H1 (cell line): ENCODE data around the gene TRUB1. TPM values are rescaled to one million over a fixed set of nuclear protein-coding genes. Genes with fewer than 3 reads are reported as not detected.
A peak's percentile ranks its signal among the peaks of the same experiment; 100 is the strongest.

Source experiments
- ASH2L ChIP-seq: fragments of 200-600, 300-600 bp; sonication (generic); IDR thresholded peaks from one replicate; pipeline ENCODE4 v1.7.1; 2017; ENCODE audit warnings: low read length
- ATF3 ChIP-seq: IDR thresholded peaks from 2 replicates; pipeline ENCODE4 v1.6.1; 2011; ENCODE audit warnings: low read depth, mild to moderate bottlenecking, low read length; ENCODE audit not compliant: insufficient read depth
- BCL11A ChIP-seq, 2 experiments: IDR thresholded peaks; one replicate each; pipeline ENCODE4 v1.6.1; 2011; ENCODE audit warnings: low read depth in 2 of 2, low read length in 2 of 2, mild to moderate bottlenecking in 2 of 2
- BRCA1 ChIP-seq: IDR thresholded peaks from 2 replicates; pipeline ENCODE4 v1.6.1; 2012; ENCODE audit warnings: low read depth, low read length, improper control_type of control experiment
- CBX8 ChIP-seq: fragments of 300-800, 300-1000 bp; sonication (generic); IDR thresholded peaks from 2 replicates; pipeline ENCODE4 v1.7.1; 2016; ENCODE audit warnings: low read depth, low read length, borderline replicate concordance
- CTBP2 ChIP-seq: IDR thresholded peaks from 2 replicates; pipeline ENCODE4 v1.7.0; 2011; ENCODE audit warnings: borderline replicate concordance, mild to moderate bottlenecking, moderate library complexity, mixed read lengths, low read length; ENCODE audit not compliant: insufficient read depth, insufficient read length
- EP300 ChIP-seq, 2 experiments: IDR thresholded peaks; 1 replicate in 1 of 2; 2 replicates in 1 of 2; pipeline ENCODE4 v1.6.1; 2011 to 2012; ENCODE audit warnings: low read depth in 2 of 2, low read length in 2 of 2, mild to moderate bottlenecking in 2 of 2, borderline replicate concordance in 1 of 2, inconsistent platforms in 1 of 2, moderate library complexity in 1 of 2
- EZH2 ChIP-seq: fragments of 200-600 bp; sonication (generic); IDR thresholded peaks from 2 replicates; pipeline ENCODE4 v1.7.1; 2012; ENCODE audit warnings: low read depth, mild to moderate bottlenecking, moderate library complexity, low read length, inconsistent platforms; ENCODE audit not compliant: severe bottlenecking
- GABPA ChIP-seq: IDR thresholded peaks from 2 replicates; pipeline ENCODE4 v1.6.1; 2011; ENCODE audit warnings: mild to moderate bottlenecking, low read length, moderate library complexity, borderline replicate concordance; ENCODE audit not compliant: insufficient read depth
- HDAC6 ChIP-seq: IDR thresholded peaks from one replicate; pipeline ENCODE4 v1.7.1; 2012; ENCODE audit warnings: low read depth, mild to moderate bottlenecking, inconsistent platforms, low read length, moderate library complexity
- JUN ChIP-seq: IDR thresholded peaks from 2 replicates; pipeline ENCODE4 v1.6.1; 2011; ENCODE audit warnings: low read depth, mild to moderate bottlenecking, improper control_type of control experiment, low read length
- KDM1A ChIP-seq: fragments of 200-600, 300-600 bp; sonication (generic); IDR thresholded peaks from 2 replicates; pipeline ENCODE4 v1.7.1; 2016; ENCODE audit warnings: mild to moderate bottlenecking, low read length, borderline replicate concordance
- MAX ChIP-seq: IDR thresholded peaks from 2 replicates; pipeline ENCODE4 v1.6.1; 2012; ENCODE audit warnings: inconsistent platforms
- POLR2AphosphoS5 ChIP-seq: IDR thresholded peaks from 2 replicates; pipeline ENCODE4 v1.6.1; 2011; ENCODE audit warnings: low read depth, low read length
- RAD21 ChIP-seq, 2 experiments: IDR thresholded peaks in 1 of 2; conservative IDR thresholded peaks in 1 of 2; 2 replicates each; pipeline ENCODE4 v1.6.1; 2011; ENCODE audit warnings: low read depth in 2 of 2, low read length in 2 of 2, improper control_type of control experiment in 1 of 2, inconsistent platforms in 1 of 2, mild to moderate bottlenecking in 1 of 2, moderate library complexity in 1 of 2
- RFX5 ChIP-seq: IDR thresholded peaks from 2 replicates; pipeline ENCODE4 v1.6.1; 2011; ENCODE audit warnings: low read depth, low read length, improper control_type of control experiment, borderline replicate concordance
- SIRT6 ChIP-seq: IDR thresholded peaks from one replicate; pipeline ENCODE4 v1.7.1; 2012; ENCODE audit warnings: low read length, inconsistent platforms
- SRF ChIP-seq: IDR thresholded peaks from 2 replicates; pipeline ENCODE4 v1.6.1; 2011; ENCODE audit warnings: mild to moderate bottlenecking, low read depth, low read length, moderate library complexity
- SUZ12 ChIP-seq: fragments of 200-600 bp; sonication (generic); IDR thresholded peaks from 2 replicates; pipeline ENCODE4 v1.6.1; 2012; ENCODE audit warnings: mild to moderate bottlenecking, inconsistent platforms, low read length, moderate library complexity, mixed read lengths
- TAF7 ChIP-seq: optimal IDR thresholded peaks from 2 replicates; pipeline ENCODE3; 2011; ENCODE audit warnings: low read depth, mild to moderate bottlenecking, inconsistent platforms, low read length, moderate library complexity, borderline replicate concordance
- TCF12 ChIP-seq: IDR thresholded peaks from 2 replicates; pipeline ENCODE4 v1.6.1; 2011; ENCODE audit warnings: low read depth, mild to moderate bottlenecking, low read length
- YY1 ChIP-seq: IDR thresholded peaks from 2 replicates; pipeline ENCODE4 v1.6.1; 2011; ENCODE audit warnings: low read depth, mild to moderate bottlenecking, low read length
- polyA plus RNA-seq, 7 experiments: library from polyadenylated mRNA; depleted of rRNA in 3 of 7; stranded (reverse) in 5 of 7; unstranded in 2 of 7; fragments of >200 nt in 5 of 7; fragments of 200-250 nt in 2 of 7; gene quantifications; 1 replicate in 5 of 7; 2 replicates in 1 of 7; 4 replicates in 1 of 7; pipeline versions ENCODE4 v1.2.1 to v1.2.3, GENCODE V29; 2011 to 2013; ENCODE audit warnings: missing spikeins in 2 of 7, mixed read lengths in 2 of 7
- total RNA-seq: library from RNA; stranded (reverse); fragmentation: NEBNext Ultra II Directional; extraction: Animal tissue kit (Norgen Biotek cat#: 25700); gene quantifications from 2 replicates; pipeline ENCODE4 v1.2.1, GENCODE V29; 2021

The TRUB1 gene
- total and polyA plus RNA-seq, 2 of the 8 experiments (the other 6 are each of a cell fraction or from before 2014, with no cell fraction given): 6.3 to 22.2 TPM

- TF ChIP-seq MAX (peak; percentile 75), SUZ12 (no peak), RFX5 (no peak), GABPA (no peak), KDM1A (no peak), ASH2L (peak; percentile 97), EZH2 (no peak), BCL11A (IDR thresholded peaks at IDR 0.05; ENCODE audit: low read depth in 2 of 2, low read length in 2 of 2) (no peak), CBX8 (no peak), ATF3 (peak; percentile 95), POLR2AphosphoS5 (peak; percentile 86), EP300 (IDR thresholded peaks at IDR 0.05; ENCODE audit: borderline replicate concordance in 1 of 2, low read depth in 2 of 2, low read length in 2 of 2) (no peak), RAD21 (IDR thresholded peaks at IDR 0.05 in 1 of 2, conservative IDR thresholded peaks at IDR 0.05 in 1 of 2; ENCODE audit: low read depth in 2 of 2, low read length in 2 of 2) (no peak), JUN (no peak), TAF7 (peak; percentile 96), SIRT6 (no peak), SRF (peak; percentile 78), BRCA1 (peak; percentile 48; the same call in 1 of the 2 replicates), CTBP2 (no peak), YY1 (peak; percentile 98), TCF12 (no peak), HDAC6 (no peak)
These were observed at the start of gene TRUB1 (continued) for GRCh38 chr10:114937962-114938855.
